ENCODE data around the gene CCNY. TPM values are rescaled to one million over a fixed set of nuclear protein-coding genes. Genes with fewer than 3 reads are reported as not detected.

Gene CCNY
- total and polyA plus RNA-seq, 8 donors = 10.6 to 41.7 (median 26.6) TPM

- Histone ChIP-seq H3K36me3 (no peaks in the 10 kb centered on the region), H3K4me3 (no peak overlapping the region), H3K27ac (no peak overlapping the region), H3K27me3 (no peaks in the 10 kb centered on the region), H3K4me1 (no peaks in the 10 kb centered on the region), H3K9me3 (no peaks in the 10 kb centered on the region)
- TF ChIP-seq CTCF (IDR thresholded peaks at IDR 0.05) = no peak
- 79 to 87% methylated on average over 6 of the region's 6 CpGs for WGBS, 2 donors
- intact Hi-C loops (cut with DNase I) = no loop called here
- no peak for DNase-seq
- no peak for FAIRE-seq
- no peak for ATAC-seq
These were observed 245.3 kb downstream of the CCNY start for GRCh38 chr10:35581655-35582054.

GRCh38 chr10:35584946-35585345 is 248.6 kb downstream of the CCNY start:
- no peak overlapping the region for H3K27ac ChIP-seq
- FAIRE-seq = no peak
- no peak for ATAC-seq

GRCh38 chr10:35585356-35585755 is 249.0 kb downstream of the CCNY start:
- H3K27me3 ChIP-seq = no peaks in the 10 kb centered on the region
- FAIRE-seq (no peak), DNase-seq (no peak), ATAC-seq (no peak)
- H3K27ac ChIP-seq = no peak overlapping the region
- TF ChIP-seq CTCF (IDR thresholded peaks at IDR 0.05) = no peak
- no peaks in the 10 kb centered on the region for H3K9me3 ChIP-seq
- WGBS, 2 donors = 84 to 94% methylated on average over 11 of the region's 11 CpGs
- no peaks in the 10 kb centered on the region for H3K4me1 ChIP-seq
- no peaks in the 10 kb centered on the region for H3K36me3 ChIP-seq
- H3K4me3 ChIP-seq = no peak overlapping the region
- intact Hi-C loops (cut with DNase I) = no loop called here

More at GRCh38 chr10:35584946-35585345, 248.6 kb downstream of the CCNY start:
- no peaks in the 10 kb centered on the region for H3K9me3 ChIP-seq
- no peaks in the 10 kb centered on the region for H3K27me3 ChIP-seq
- H3K4me1 ChIP-seq = no peaks in the 10 kb centered on the region
- WGBS, 2 donors = 87 to 91% methylated on average over 9 of the region's 9 CpGs
- H3K36me3 ChIP-seq = no peaks in the 10 kb centered on the region
- no peak for TF ChIP-seq CTCF (IDR thresholded peaks at IDR 0.05)
- H3K4me3 ChIP-seq = no peak overlapping the region
- DNase-seq = no peak
- intact Hi-C loops (cut with DNase I) = no loop called here

GRCh38 chr10:35585903-35586535 is 249.7 kb downstream of the CCNY start:
- Histone ChIP-seq H3K9me3 (no peaks in the 10 kb centered on the region), H3K36me3 (no peaks in the 10 kb centered on the region), H3K4me3 (no peak overlapping the region), H3K27me3 (no peaks in the 10 kb centered on the region), H3K4me1 (no peaks in the 10 kb centered on the region), H3K27ac (no peak overlapping the region)
- no peak for FAIRE-seq
- no peak for DNase-seq
- no peak for TF ChIP-seq CTCF (IDR thresholded peaks at IDR 0.05)
- no peak for ATAC-seq
- WGBS, 2 donors = 34 to 39% methylated on average over 8 of the region's 8 CpGs
- intact Hi-C loops (cut with DNase I) = no loop called here

- H3K36me3 ChIP-seq = no peaks in the 10 kb centered on the region
- no peak overlapping the region for H3K4me3 ChIP-seq
- ATAC-seq = no peak
- no peak overlapping the region for H3K27ac ChIP-seq
- intact Hi-C loops (cut with DNase I) = no loop called here
- no peak for FAIRE-seq
- no peaks in the 10 kb centered on the region for H3K4me1 ChIP-seq
- no peak for TF ChIP-seq CTCF (IDR thresholded peaks at IDR 0.05)
- no peaks in the 10 kb centered on the region for H3K9me3 ChIP-seq
- DNase-seq = no peak
- H3K27me3 ChIP-seq = no peaks in the 10 kb centered on the region
These were observed 252.5 kb downstream of the CCNY start for GRCh38 chr10:35588836-35589235.
